Activated CD4-positive, alpha-beta T cell treated with anti-CD3 and anti-CD28 coated beads, Interleukin-2, amount 50 U/mL, for 24 hours (primary cell): ENCODE data around the gene NRF1.

Source experiments
- DNase-seq, 2 donors: peaks; one replicate each; pipeline ENCODE4 v3.0.0-alpha.2; 2020; ENCODE audit warnings: low read depth in 1 of 2, low spot score in 1 of 2

The NRF1 gene

GRCh38 chr7:129730159-129730558 lies 118.6 kb downstream of the NRF1 start:
- DNase-seq = no peak

DNA sequence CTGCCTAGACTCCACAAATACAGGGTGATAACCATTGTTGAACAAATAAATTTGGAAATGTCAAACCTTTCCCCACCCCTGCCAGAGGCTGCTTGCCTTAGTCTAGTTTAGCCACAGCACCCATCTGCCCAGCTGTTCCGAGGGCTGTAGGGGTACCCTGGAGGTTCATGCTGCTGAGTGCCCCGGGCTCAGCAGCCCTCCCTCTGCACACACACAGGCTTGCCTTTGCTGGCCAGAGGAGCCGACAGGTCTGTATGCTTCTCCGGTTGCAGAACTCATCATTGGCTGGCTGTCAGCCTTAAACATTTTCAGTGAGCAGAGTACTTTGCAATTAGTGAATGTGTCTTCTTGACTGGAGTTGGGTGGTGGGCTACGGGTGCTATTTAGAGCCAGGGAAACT lies 122.9 kb downstream of the NRF1 start:
- DNase-seq = no peak

DNA sequence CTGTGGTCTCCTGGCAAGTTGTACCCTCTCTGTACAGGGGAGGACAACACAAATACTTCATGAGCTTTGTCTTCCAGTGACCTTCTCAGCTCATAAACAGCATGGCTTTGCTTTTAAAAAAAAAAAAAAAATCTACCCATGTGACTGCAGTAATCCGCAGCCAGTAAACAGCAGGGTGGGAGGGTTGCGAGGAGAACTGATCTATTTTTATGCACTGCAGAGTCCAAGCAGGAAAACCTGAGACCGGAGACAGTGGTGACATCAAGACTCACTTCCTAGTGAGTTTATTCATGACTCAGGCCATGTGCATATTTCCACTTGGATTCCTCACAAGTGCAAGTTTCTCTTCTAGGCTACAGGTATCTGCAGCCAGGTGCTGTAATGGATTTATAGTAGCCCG lies 127.9 kb downstream of the NRF1 start:
- no peak for DNase-seq

GRCh38 chr7:129740574-129741410 lies 129.3 kb downstream of the NRF1 start:
- DNase-seq = no peak

DNA sequence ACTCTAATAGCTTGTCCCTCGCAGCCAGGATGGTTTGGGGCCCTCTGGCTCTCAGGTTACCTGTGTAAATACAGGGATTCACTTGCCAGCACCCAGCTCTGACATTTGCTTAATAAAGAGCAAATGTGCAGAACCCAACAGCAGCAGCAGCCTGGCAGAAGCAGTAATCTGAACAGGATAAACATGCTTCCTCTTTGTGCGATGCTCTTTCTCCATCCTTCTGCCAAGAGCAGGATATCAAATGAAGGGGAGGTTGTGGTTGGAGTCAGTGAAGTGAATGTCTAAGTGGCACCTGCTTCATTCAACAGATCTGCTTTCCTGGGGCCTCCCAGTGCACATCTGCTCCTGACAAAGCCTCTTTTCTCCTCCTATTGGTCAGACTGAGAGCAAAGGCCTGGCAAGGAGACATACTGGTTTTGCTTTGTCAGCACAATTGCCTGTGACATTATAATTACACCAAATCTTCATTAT lies 130.3 kb downstream of the NRF1 start:
- no peak for DNase-seq

DNA sequence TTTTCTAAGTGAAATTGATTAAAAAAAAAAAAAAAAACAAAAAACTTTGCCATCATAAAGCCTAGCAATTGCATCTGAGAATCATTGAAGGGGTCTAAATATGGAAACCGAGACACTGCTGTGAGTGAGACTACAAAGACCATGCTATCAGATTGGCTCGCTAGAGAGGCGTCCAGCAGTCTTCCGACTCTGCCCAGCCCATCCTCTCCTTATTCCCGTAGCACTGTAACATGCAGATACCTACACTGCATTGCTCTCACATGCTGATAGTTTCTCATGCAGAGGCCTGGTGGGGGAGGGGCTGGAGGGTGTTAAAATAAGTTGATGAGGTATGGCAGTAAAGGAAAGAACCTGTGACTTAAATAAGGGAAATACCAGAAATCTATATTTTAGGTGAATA lies 130.7 kb downstream of the NRF1 start:
- no peak for DNase-seq

- DNase-seq = no peak
Observed at GRCh38 chr7:129746857-129747529, 135.5 kb downstream of the NRF1 start.

GRCh38 chr7:129748356-129749109 lies 137.0 kb downstream of the NRF1 start:
- no peak for DNase-seq

DNA sequence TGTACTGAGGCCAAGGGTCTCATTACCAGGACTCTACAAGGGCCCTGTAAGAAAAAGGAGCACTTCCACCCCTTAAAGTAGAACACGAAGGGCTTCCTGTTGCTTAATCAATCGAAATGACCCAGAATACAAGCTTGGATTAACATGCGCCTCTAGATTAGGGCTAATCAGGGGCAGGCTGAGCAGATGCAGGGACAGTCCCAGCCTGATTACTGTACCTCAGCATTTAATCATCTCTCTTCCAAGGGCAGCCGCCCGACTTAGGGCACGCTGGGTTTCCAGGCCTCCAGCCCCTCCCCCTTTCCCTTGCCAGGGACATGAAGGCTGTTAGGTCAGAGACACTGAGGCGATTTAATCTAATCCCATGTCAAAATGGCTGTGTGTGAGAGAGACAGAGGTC lies 138.6 kb downstream of the NRF1 start:
- no peak for DNase-seq

- DNase-seq = no peak
Observed at GRCh38 chr7:129750501-129750900, 139.0 kb downstream of the NRF1 start.

GRCh38 chr7:129751916-129752315 lies 140.4 kb downstream of the NRF1 start:
- DNase-seq = no peak

DNA sequence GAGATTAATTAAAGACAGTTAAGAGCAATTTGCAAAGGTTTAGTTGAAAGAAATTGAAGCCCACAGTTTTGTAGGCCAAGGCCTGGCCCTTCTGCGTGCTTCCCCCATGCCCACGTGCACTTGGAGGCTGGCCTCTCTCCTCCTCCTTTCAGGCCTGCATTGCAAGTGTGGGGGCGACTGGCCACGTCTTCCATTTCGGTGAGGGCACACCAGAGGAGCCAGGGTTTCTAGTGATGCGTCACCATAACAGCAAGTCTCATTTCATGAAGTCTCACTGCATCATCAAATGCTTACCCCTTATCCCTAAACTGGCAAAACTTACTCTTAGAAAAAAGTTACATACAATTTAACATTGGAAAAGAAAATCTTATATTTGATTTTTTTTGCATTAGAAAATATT lies 141.2 kb downstream of the NRF1 start:
- DNase-seq = no peak

- DNase-seq = no peak
Observed at GRCh38 chr7:129754406-129754805, 142.9 kb downstream of the NRF1 start.

- no peak for DNase-seq
Observed at GRCh38 chr7:129757991-129758390, 146.5 kb downstream of the NRF1 start.

- no peak for DNase-seq
Observed at GRCh38 chr7:129762387-129762969, 151.0 kb downstream of the NRF1 start.

DNA sequence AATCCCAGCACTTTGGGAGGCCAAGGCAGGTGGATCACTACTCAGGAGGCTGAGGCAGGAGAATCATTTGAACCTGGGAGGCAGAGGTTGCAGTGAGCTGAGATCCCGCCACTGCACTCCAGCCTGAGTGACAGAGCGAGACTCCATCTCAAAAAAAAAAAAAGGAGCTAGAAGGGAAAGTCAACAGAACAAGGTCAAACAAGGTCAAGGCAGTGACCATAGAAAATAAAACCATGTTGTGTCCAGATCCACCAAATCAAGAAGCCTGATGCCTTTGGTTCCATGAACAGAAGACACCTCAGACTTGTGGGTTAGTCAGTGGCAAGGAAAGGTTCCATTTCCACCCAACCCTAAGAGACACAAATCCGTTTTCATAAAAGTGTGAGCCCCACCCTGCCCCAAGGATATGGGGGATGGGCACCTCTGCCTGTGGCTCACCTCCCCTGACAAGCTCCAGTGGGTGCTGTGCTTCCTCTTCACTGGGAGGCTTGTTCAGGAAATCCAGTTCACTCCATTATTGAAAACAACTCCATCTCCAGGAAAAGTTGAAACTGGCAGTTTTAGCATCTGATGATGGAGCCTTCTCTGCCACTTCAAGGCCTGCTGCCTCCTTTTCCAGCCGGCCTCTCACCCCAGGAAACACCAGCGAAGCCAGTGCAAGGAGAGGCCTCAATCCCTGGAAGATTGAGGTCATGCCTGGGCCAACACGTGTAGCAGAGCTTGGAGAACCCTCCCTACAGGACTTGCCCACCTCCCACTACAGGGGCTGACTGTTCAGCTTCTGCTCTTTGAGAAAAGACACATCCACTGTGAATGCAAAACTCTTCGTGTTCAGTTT lies 152.9 kb downstream of the NRF1 start:
- no peak for DNase-seq

DNA sequence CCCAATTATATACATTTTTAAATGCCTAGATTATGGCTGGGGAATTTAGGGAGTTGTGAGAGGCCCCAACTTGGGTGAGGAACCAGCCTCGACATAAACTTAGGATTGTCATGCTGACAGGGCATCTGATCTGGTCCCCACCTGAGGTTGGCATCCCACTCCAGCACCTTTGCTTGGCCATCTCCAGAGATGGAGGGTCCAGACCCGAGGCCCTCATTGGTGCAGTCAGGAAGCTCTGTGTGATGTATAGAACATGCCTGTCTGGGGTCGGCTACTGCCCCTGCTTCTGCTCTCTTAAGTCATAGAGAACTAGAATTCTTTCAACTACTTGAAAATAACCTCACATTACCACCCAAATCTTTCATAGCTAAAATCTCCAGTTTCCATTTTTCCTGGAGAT lies 153.8 kb downstream of the NRF1 start:
- DNase-seq = no peak

GRCh38 chr7:129767120-129768015 lies 155.8 kb downstream of the NRF1 start:
- no peak for DNase-seq

GRCh38 chr7:129768614-129769399 lies 157.3 kb downstream of the NRF1 start:
- no peak for DNase-seq
